ENCODE measurements around the gene WNK2.
"Not testable (repeated sequence)": the region's sequence is repeated elsewhere in the genome, so short reads cannot be mapped to it uniquely, and the experiment has no call there.

WNK2 gene

GRCh38 chr9:93250185-93250584 is 66.2 kb downstream of the WNK2 start:
- Histone ChIP-seq H3K9ac (ENCODE audit: low read length) (no peak overlapping the region), H3K9me3 (ENCODE audit: insufficient read depth, low read length) (no peaks in the 10 kb centered on the region), H3K4me3 (ENCODE audit: low read length) (no peak overlapping the region), H3K4me1 (ENCODE audit: low read length) (no peaks in the 10 kb centered on the region), H3K4me2 (ENCODE audit: low read length) (no peak overlapping the region), H4K20me1 (ENCODE audit: insufficient read depth, low read length) (no peaks in the 10 kb centered on the region), H3K27ac (ENCODE audit: low read length) (no peak overlapping the region), H2AFZ (ENCODE audit: low read depth, low read length) (no peak overlapping the region), H3K27me3 (ENCODE audit: low read depth, low read length) (no peaks in the 10 kb centered on the region), H3K36me3 (replicated peaks; ENCODE audit: low read depth, low read length) (no peaks in the 10 kb centered on the region), H3K79me2 (ENCODE audit: low read length) (no peaks in the 10 kb centered on the region)
- no peak for TF ChIP-seq EZH2phosphoT487 (IDR thresholded peaks at IDR 0.05; ENCODE audit: low read depth)
- no peak for TF ChIP-seq CTCF (IDR thresholded peaks at IDR 0.05; ENCODE audit: low read depth, low read length)

- not testable (repeated sequence) for H3K4me2 ChIP-seq (ENCODE audit: low read length); H3K4me1 ChIP-seq (ENCODE audit: low read length); H3K9ac ChIP-seq (ENCODE audit: low read length); H3K36me3 ChIP-seq (replicated peaks; ENCODE audit: low read depth, low read length); H3K79me2 ChIP-seq (ENCODE audit: low read length); H2AFZ ChIP-seq (ENCODE audit: low read depth, low read length); H3K27me3 ChIP-seq (ENCODE audit: low read depth, low read length); H3K4me3 ChIP-seq (ENCODE audit: low read length); H3K9me3 ChIP-seq (ENCODE audit: insufficient read depth, low read length); H4K20me1 ChIP-seq (ENCODE audit: insufficient read depth, low read length); H3K27ac ChIP-seq (ENCODE audit: low read length)
Measured at GRCh38 chr9:93251309-93251708, 67.4 kb downstream of the WNK2 start.

GRCh38 chr9:93252116-93252780 is 68.3 kb downstream of the WNK2 start:
- Histone ChIP-seq H3K4me2 (ENCODE audit: low read length) (no peak overlapping the region), H3K79me2 (ENCODE audit: low read length) (no peaks in the 10 kb centered on the region), H3K27me3 (ENCODE audit: low read depth, low read length) (no peaks in the 10 kb centered on the region), H3K4me1 (ENCODE audit: low read length) (no peaks in the 10 kb centered on the region), H3K27ac (ENCODE audit: low read length) (no peak overlapping the region), H3K36me3 (replicated peaks; ENCODE audit: low read depth, low read length) (no peaks in the 10 kb centered on the region), H3K9me3 (ENCODE audit: insufficient read depth, low read length) (no peaks in the 10 kb centered on the region), H3K4me3 (ENCODE audit: low read length) (no peak overlapping the region), H3K9ac (ENCODE audit: low read length) (no peak overlapping the region), H2AFZ (ENCODE audit: low read depth, low read length) (no peak overlapping the region), H4K20me1 (ENCODE audit: insufficient read depth, low read length) (no peaks in the 10 kb centered on the region)
- TF ChIP-seq CTCF (IDR thresholded peaks at IDR 0.05; ENCODE audit: low read depth, low read length) (no peak), EZH2phosphoT487 (IDR thresholded peaks at IDR 0.05; ENCODE audit: low read depth) (no peak)

- no peaks in the 10 kb centered on the region for H3K79me2 ChIP-seq (ENCODE audit: low read length)
- H3K27ac ChIP-seq (ENCODE audit: low read length) = no peak overlapping the region
- H3K4me1 ChIP-seq (ENCODE audit: low read length) = no peaks in the 10 kb centered on the region
- H3K9ac ChIP-seq (ENCODE audit: low read length) = no peak overlapping the region
- TF ChIP-seq CTCF (IDR thresholded peaks at IDR 0.05; ENCODE audit: low read depth, low read length) (no peak), EZH2phosphoT487 (IDR thresholded peaks at IDR 0.05; ENCODE audit: low read depth) (no peak)
- no peaks in the 10 kb centered on the region for H3K9me3 ChIP-seq (ENCODE audit: insufficient read depth, low read length)
- H4K20me1 ChIP-seq (ENCODE audit: insufficient read depth, low read length) = no peaks in the 10 kb centered on the region
- H3K36me3 ChIP-seq (replicated peaks; ENCODE audit: low read depth, low read length) = no peaks in the 10 kb centered on the region
- H3K4me3 ChIP-seq (ENCODE audit: low read length) = no peak overlapping the region
- no peak overlapping the region for H3K4me2 ChIP-seq (ENCODE audit: low read length)
- H3K27me3 ChIP-seq (ENCODE audit: low read depth, low read length) = no peaks in the 10 kb centered on the region
- no peak overlapping the region for H2AFZ ChIP-seq (ENCODE audit: low read depth, low read length)
Measured at GRCh38 chr9:93252781-93253530, 69.0 kb downstream of the WNK2 start.

Data from OCI-LY3 (cell line).